GM19043 (cell line): ENCODE results near the gene MAML2.
A peak's percentile ranks its signal among the peaks of the same experiment; 100 is the strongest.
"Not testable (repeated sequence)": the region's sequence is repeated elsewhere in the genome, so short reads cannot be mapped to it uniquely, and the experiment has no call there.

ENCODE experiments used
- ATAC-seq: cut with Tn5 transposase; IDR thresholded peaks from one replicate; pipeline ENCODE4 v1.9.1; 2021; ENCODE audit warnings: low read depth; ENCODE audit not compliant: unreplicated experiment

MAML2 gene

GRCh38 chr11:96273507-96273906, 69.5 kb downstream of the MAML2 start:
- no peak for ATAC-seq

- peak; percentile 45 for ATAC-seq
Observed at GRCh38 chr11:96272529-96273222, 70.3 kb downstream of the MAML2 start.

GRCh38 chr11:96271777-96272176, 71.2 kb downstream of the MAML2 start:
- ATAC-seq = no peak

- ATAC-seq = not testable (repeated sequence)
Observed at GRCh38 chr11:96271352-96271751, 71.6 kb downstream of the MAML2 start.

- ATAC-seq = not testable (repeated sequence)
Observed at GRCh38 chr11:96268527-96268926, 74.5 kb downstream of the MAML2 start.

GRCh38 chr11:96267496-96268032, 75.4 kb downstream of the MAML2 start:
- ATAC-seq = peak; percentile 96

GRCh38 chr11:96267001-96267495, 75.9 kb downstream of the MAML2 start:
- no peak for ATAC-seq

- ATAC-seq = no peak
Observed at GRCh38 chr11:96265972-96266371, 77.0 kb downstream of the MAML2 start.

GRCh38 chr11:96265220-96265737, 77.7 kb downstream of the MAML2 start:
- no peak for ATAC-seq

- ATAC-seq = no peak
Observed at GRCh38 chr11:96264364-96264763, 78.6 kb downstream of the MAML2 start.

GRCh38 chr11:96263238-96263763, 79.7 kb downstream of the MAML2 start:
- ATAC-seq = no peak

GRCh38 chr11:96260532-96260931, 82.5 kb downstream of the MAML2 start:
- ATAC-seq = no peak

- no peak for ATAC-seq
Observed at GRCh38 chr11:96260067-96260511, 82.9 kb downstream of the MAML2 start.

- no peak for ATAC-seq
Observed at GRCh38 chr11:96259134-96259830, 83.7 kb downstream of the MAML2 start.

- ATAC-seq = peak; percentile 60
Observed at GRCh38 chr11:96257972-96258934, 84.7 kb downstream of the MAML2 start.

- no peak for ATAC-seq
Observed at GRCh38 chr11:96257036-96257435, 86.0 kb downstream of the MAML2 start.

GRCh38 chr11:96256215-96257011, 86.6 kb downstream of the MAML2 start:
- no peak for ATAC-seq

- ATAC-seq = no peak
Observed at GRCh38 chr11:96254854-96255253, 88.1 kb downstream of the MAML2 start.

- ATAC-seq = peak; percentile 56
Observed at GRCh38 chr11:96254087-96254486, 88.9 kb downstream of the MAML2 start.
